ENCODE data around the gene MTA2. TPM values are rescaled to one million over a fixed set of nuclear protein-coding genes. Genes with fewer than 3 reads are reported as not detected.
A peak's percentile ranks its signal among the peaks of the same experiment; 100 is the strongest.
"Not testable (repeated sequence)": the region's sequence is repeated elsewhere in the genome, so short reads cannot be mapped to it uniquely, and the experiment has no call there.

Gene MTA2
- total RNA-seq, 2 donors from 2014 or later: 26.2 to 29.3 TPM

GRCh38 chr11:62573592-62574362, 27.9 kb downstream of the MTA2 start, which contains the start of gene EEF1G:
Gene EEF1G, minus strand, starts transcription at chr11:62573891. Its CDS starts 49 bp downstream, at chr11:62573842.
- Histone ChIP-seq H3K27me3 (no peaks in the 10 kb centered on the region), H3K36me3 (replicated peaks in 1 of 2; ENCODE audit: insufficient read depth in 1 of 2, low read depth in 2 of 2) (peaks cover 3 to 20% of the 10 kb centered on the region in 2 donors), H3K27ac (peak within 1 kb of the TSS; percentile 81 to 92 (median 86)), H3K4me3 (peak within 1 kb of the TSS; percentile 55 to 73), H3K9me3 (no peaks in the 10 kb centered on the region), H3K4me1 (peaks cover 44% of the 10 kb centered on the region)
- intact Hi-C loops (cut with DNase I): no loop called here
- ATAC-seq: peak; percentile 97
- peak; percentile 99 to 100 (median 100) for DNase-seq
- 1% methylated on average over 42 to 46 of the region's 46 CpGs for WGBS, 2 donors
- TF ChIP-seq, protein P1, sequence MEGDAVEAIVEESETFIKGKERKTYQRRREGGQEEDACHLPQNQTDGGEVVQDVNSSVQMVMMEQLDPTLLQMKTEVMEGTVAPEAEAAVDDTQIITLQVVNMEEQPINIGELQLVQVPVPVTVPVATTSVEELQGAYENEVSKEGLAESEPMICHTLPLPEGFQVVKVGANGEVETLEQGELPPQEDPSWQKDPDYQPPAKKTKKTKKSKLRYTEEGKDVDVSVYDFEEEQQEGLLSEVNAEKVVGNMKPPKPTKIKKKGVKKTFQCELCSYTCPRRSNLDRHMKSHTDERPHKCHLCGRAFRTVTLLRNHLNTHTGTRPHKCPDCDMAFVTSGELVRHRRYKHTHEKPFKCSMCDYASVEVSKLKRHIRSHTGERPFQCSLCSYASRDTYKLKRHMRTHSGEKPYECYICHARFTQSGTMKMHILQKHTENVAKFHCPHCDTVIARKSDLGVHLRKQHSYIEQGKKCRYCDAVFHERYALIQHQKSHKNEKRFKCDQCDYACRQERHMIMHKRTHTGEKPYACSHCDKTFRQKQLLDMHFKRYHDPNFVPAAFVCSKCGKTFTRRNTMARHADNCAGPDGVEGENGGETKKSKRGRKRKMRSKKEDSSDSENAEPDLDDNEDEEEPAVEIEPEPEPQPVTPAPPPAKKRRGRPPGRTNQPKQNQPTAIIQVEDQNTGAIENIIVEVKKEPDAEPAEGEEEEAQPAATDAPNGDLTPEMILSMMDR (IDR thresholded peaks at IDR 0.05): no peak
- peak in 2 of 3 donors; percentile 84 to 87 for TF ChIP-seq POLR2A (IDR thresholded peaks at IDR 0.05)

GRCh38 chr11:62573006-62573591, 28.6 kb downstream of the MTA2 start:
- Histone ChIP-seq H3K4me3 (peak overlapping the region; percentile 55 to 73), H3K27me3 (no peaks in the 10 kb centered on the region), H3K9me3 (no peaks in the 10 kb centered on the region), H3K36me3 (replicated peaks in 1 of 2; ENCODE audit: insufficient read depth in 1 of 2, low read depth in 2 of 2) (peaks cover 3 to 16% of the 10 kb centered on the region in 2 donors), H3K4me1 (peaks cover 44% of the 10 kb centered on the region), H3K27ac (peak overlapping the region; percentile 15 to 91 (median 62))
- no peak for TF ChIP-seq POLR2A (IDR thresholded peaks at IDR 0.05)
- TF ChIP-seq, protein P1 (IDR thresholded peaks at IDR 0.05): no peak
- 0 to 1% methylated on average over 33 of the region's 33 CpGs for WGBS, 2 donors
- no peak for ATAC-seq
- intact Hi-C loops (cut with DNase I): no loop called here
- DNase-seq: peak in 1 of 4 donors; percentile 9

DNA sequence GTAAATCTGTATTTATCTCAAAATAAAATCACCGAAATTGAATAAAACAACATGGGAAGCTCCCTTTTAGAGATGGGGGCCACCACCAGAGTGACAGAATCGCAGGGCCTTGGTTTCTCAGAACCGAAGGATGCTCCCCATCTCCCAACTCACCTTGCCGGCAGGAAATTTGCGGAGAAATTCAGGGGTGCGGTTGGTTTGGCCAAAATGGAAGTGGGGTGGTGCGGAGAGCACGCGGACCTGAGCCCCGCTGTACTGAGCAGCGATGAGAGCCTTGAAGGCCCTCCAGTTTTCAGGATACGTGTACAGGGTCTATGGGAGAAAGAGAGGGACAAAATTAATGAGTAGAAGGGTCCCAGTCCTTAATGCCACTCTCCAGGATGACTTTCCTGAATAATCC, 29.2 kb downstream of the MTA2 start:
- H3K27ac ChIP-seq: peak overlapping the region in 1 of 4 donors; percentile 58
- intact Hi-C loops (cut with DNase I): no loop called here
- H3K27me3 ChIP-seq: no peaks in the 10 kb centered on the region
- H3K4me1 ChIP-seq: peaks cover 44% of the 10 kb centered on the region
- 72 to 79% methylated on average over 12 of the region's 12 CpGs for WGBS, 2 donors
- H3K4me3 ChIP-seq: peak overlapping the region in 1 of 2 donors; percentile 73
- no peaks in the 10 kb centered on the region for H3K9me3 ChIP-seq
- H3K36me3 ChIP-seq (replicated peaks in 1 of 2; ENCODE audit: insufficient read depth in 1 of 2, low read depth in 2 of 2): peaks cover 3 to 18% of the 10 kb centered on the region in 2 donors
- DNase-seq (no peak), ATAC-seq (no peak)
- TF ChIP-seq, protein P1 (IDR thresholded peaks at IDR 0.05): no peak
- TF ChIP-seq POLR2A (IDR thresholded peaks at IDR 0.05): no peak

- DNase-seq; H3K9me3 ChIP-seq; H3K4me3 ChIP-seq; intact Hi-C loops (cut with DNase I); H3K27ac ChIP-seq; ATAC-seq; H3K27me3 ChIP-seq: not testable (repeated sequence)
- peaks cover 42% of the 10 kb centered on the region for H3K4me1 ChIP-seq
- peaks cover 7 to 25% of the 10 kb centered on the region in 2 donors for H3K36me3 ChIP-seq (replicated peaks in 1 of 2; ENCODE audit: insufficient read depth in 1 of 2, low read depth in 2 of 2)
- 74 to 83% methylated on average over 5 of the region's 5 CpGs for WGBS, 2 donors
These were observed 30.2 kb downstream of the MTA2 start for GRCh38 chr11:62571493-62571892.

- WGBS, 2 donors: 88 to 95% methylated on average over 5 of the region's 5 CpGs
- ATAC-seq; H3K4me3 ChIP-seq; H3K9me3 ChIP-seq; H3K27me3 ChIP-seq; H3K27ac ChIP-seq; DNase-seq; intact Hi-C loops (cut with DNase I): not testable (repeated sequence)
- H3K36me3 ChIP-seq (replicated peaks in 1 of 2; ENCODE audit: insufficient read depth in 1 of 2, low read depth in 2 of 2): peaks cover 7 to 29% of the 10 kb centered on the region in 2 donors
- H3K4me1 ChIP-seq: peaks cover 36% of the 10 kb centered on the region
These were observed 30.8 kb downstream of the MTA2 start for GRCh38 chr11:62570903-62571302.

All from body of pancreas (tissue), 4 donors.